ENCODE data around the gene LSM10.

LSM10 gene

GRCh38 chr1:36385410-36386264 lies 12.1 kb downstream of the LSM10 start, which contains the start of gene STK40:
TSS of gene STK40 (minus strand) at chr1:36385924. CDS start at chr1:36361332, 24,592 bp downstream.
- DNase-seq (ENCODE audit: low read depth) = peak; percentile 98
- H3K4me3 ChIP-seq (ENCODE audit: low read depth, low read length) = peak within 1 kb of the TSS; percentile 64
- no peak for TF ChIP-seq CTCF (IDR thresholded peaks at IDR 0.05; ENCODE audit: low read depth, low read length, missing control alignments)

- H3K4me3 ChIP-seq (ENCODE audit: low read depth, low read length) = peak overlapping the region; percentile 60
- no peak for TF ChIP-seq CTCF (IDR thresholded peaks at IDR 0.05; ENCODE audit: low read depth, low read length, missing control alignments)
- DNase-seq (ENCODE audit: low read depth) = no peak
These were observed 12.9 kb downstream of the LSM10 start for GRCh38 chr1:36384542-36385409.

GRCh38 chr1:36383240-36383639 lies 14.5 kb downstream of the LSM10 start:
- no peak overlapping the region for H3K4me3 ChIP-seq (ENCODE audit: low read depth, low read length)
- no peak for TF ChIP-seq CTCF (IDR thresholded peaks at IDR 0.05; ENCODE audit: low read depth, low read length, missing control alignments)
- no peak for DNase-seq (ENCODE audit: low read depth)

- no peak for TF ChIP-seq CTCF (IDR thresholded peaks at IDR 0.05; ENCODE audit: low read depth, low read length, missing control alignments)
- H3K4me3 ChIP-seq (ENCODE audit: low read depth, low read length) = no peak overlapping the region
- no peak for DNase-seq (ENCODE audit: low read depth)
These were observed 15.0 kb downstream of the LSM10 start for GRCh38 chr1:36382669-36383068.

- no peak for TF ChIP-seq CTCF (IDR thresholded peaks at IDR 0.05; ENCODE audit: low read depth, low read length, missing control alignments)
- no peak for DNase-seq (ENCODE audit: low read depth)
- H3K4me3 ChIP-seq (ENCODE audit: low read depth, low read length) = no peak overlapping the region
These were observed 15.5 kb downstream of the LSM10 start for GRCh38 chr1:36382231-36382630.

GRCh38 chr1:36381405-36381804 lies 16.3 kb downstream of the LSM10 start:
- no peak for TF ChIP-seq CTCF (IDR thresholded peaks at IDR 0.05; ENCODE audit: low read depth, low read length, missing control alignments)
- no peak for DNase-seq (ENCODE audit: low read depth)

More at GRCh38 chr1:36381405-36381804, 16.3 kb downstream of the LSM10 start:
- H3K4me3 ChIP-seq (ENCODE audit: low read depth, low read length) = no peak overlapping the region
